Upper lobe of right lung (tissue), 1 donor: ENCODE data around the gene ADARB1. TPM values are rescaled to one million over a fixed set of nuclear protein-coding genes. Genes with fewer than 3 reads are reported as not detected.

ENCODE experiments used
- ATAC-seq: fragments of 200-7000 bp; cut with Tn5 transposase; one replicate; pipeline ENCODE4 v1.9.1; 2020; ENCODE audit warnings: mild to moderate bottlenecking, moderate library complexity
- DNase-seq: peaks from one replicate; pipeline ENCODE4 v3.0.0-alpha.2; 2020
- H3K27ac ChIP-seq: fragments of 200-600 bp; one replicate; pipeline ENCODE4 v1.8.0; 2022
- H3K27me3 ChIP-seq: fragments of 200-600 bp; one replicate; pipeline ENCODE4 v1.8.0; 2022; ENCODE audit warnings: mild to moderate bottlenecking
- H3K36me3 ChIP-seq: fragments of 200-600 bp; one replicate; pipeline ENCODE4 v1.8.0; 2022
- H3K4me1 ChIP-seq: fragments of 200-600 bp; one replicate; pipeline ENCODE4 v1.8.0; 2022
- H3K4me3 ChIP-seq: fragments of 200-600 bp; one replicate; pipeline ENCODE4 v1.8.0; 2022; ENCODE audit warnings: mild to moderate bottlenecking
- H3K9me3 ChIP-seq: fragments of 200-600 bp; one replicate; pipeline ENCODE4 v1.8.0; 2022
- CTCF ChIP-seq: fragments of 200-600 bp; IDR thresholded peaks from one replicate; pipeline ENCODE4 v1.8.0; 2022; ENCODE audit warnings: antibody characterized with exemption
- intact Hi-C: fragments of 100-400 bp; cut with DNase I; formaldehyde crosslinking; loops from one replicate; pipeline ENCODE4 v1.11.0; 2022
- total RNA-seq: library from RNA; stranded (reverse); fragmentation: NEBNext Ultra II Directional; extraction: Animal tissue kit (Norgen Biotek cat#: 25700); gene quantifications from one replicate; pipeline ENCODE4 v1.2.1, GENCODE V29; 2021
- donor health status: DM: no; HTN: yes; CAD: no; lungs with severe emphysema.

The ADARB1 gene
- total RNA-seq, 1 donor from 2014 or later: 73.6 TPM

GRCh38 chr21:45210461-45210983, 136.1 kb downstream of the ADARB1 start:
- no peaks in the 10 kb centered on the region for H3K9me3 ChIP-seq
- no peak for ATAC-seq

DNA sequence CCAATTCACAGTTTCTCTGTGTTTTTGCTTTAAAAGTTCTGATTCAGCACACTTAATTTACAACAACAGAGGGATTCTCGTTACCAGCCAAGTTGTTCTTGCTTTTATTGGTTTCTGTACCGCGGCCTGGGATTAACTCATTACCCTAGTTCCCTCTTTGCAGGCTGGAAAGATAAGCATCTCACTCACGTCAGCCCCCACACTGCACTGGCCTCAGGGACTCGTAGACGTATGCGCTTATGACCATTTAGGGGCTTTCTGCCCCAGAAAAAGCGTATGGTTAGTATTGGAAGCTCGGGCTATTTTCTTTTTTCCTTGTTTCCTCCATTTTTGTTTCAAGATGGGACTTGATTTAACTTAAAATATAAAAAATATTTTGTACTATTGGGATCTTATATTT, 137.3 kb downstream of the ADARB1 start:
- H3K9me3 ChIP-seq: no peaks in the 10 kb centered on the region
- ATAC-seq (no peak), DNase-seq (no peak)
- peaks cover 44% of the 10 kb centered on the region for H3K36me3 ChIP-seq
- H3K27me3 ChIP-seq: no peaks in the 10 kb centered on the region
- H3K27ac ChIP-seq: no peak overlapping the region
- no peak for TF ChIP-seq CTCF
- no peaks in the 10 kb centered on the region for H3K4me1 ChIP-seq
- no peak overlapping the region for H3K4me3 ChIP-seq
- intact Hi-C loops: no loop called here

More at GRCh38 chr21:45210461-45210983, 136.1 kb downstream of the ADARB1 start:
- peaks cover 51% of the 10 kb centered on the region for H3K36me3 ChIP-seq
- H3K27me3 ChIP-seq: no peaks in the 10 kb centered on the region
- no peak for TF ChIP-seq CTCF
- DNase-seq: no peak
- no peaks in the 10 kb centered on the region for H3K4me1 ChIP-seq
- no peak overlapping the region for H3K27ac ChIP-seq
- no peak overlapping the region for H3K4me3 ChIP-seq
- intact Hi-C loops: no loop called here

DNA sequence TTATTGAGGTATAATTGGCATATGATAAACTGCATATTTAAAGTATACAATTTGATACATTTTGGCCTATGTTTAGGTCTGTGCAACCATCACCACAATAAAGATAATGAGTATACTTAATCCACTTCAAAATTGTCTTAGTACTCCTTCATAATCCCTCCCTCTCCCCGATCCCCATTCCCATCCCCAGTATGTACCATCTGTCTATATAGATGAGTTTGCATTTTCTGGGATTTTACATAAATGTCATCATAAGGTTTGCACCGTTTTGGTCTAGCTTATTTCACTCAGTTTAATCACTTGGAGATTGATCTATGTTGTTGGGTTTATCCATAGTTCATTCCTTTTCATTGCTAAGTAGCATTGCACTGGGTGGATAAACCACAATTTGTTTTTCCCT, 139.0 kb downstream of the ADARB1 start:
- no peaks in the 10 kb centered on the region for H3K27me3 ChIP-seq
- no peak overlapping the region for H3K27ac ChIP-seq
- peaks cover 6% of the 10 kb centered on the region for H3K9me3 ChIP-seq
- DNase-seq: no peak
- peaks cover 27% of the 10 kb centered on the region for H3K36me3 ChIP-seq
- TF ChIP-seq CTCF: no peak
- H3K4me3 ChIP-seq: no peak overlapping the region
- no peaks in the 10 kb centered on the region for H3K4me1 ChIP-seq
- no peak for ATAC-seq
- intact Hi-C loops: no loop called here

DNA sequence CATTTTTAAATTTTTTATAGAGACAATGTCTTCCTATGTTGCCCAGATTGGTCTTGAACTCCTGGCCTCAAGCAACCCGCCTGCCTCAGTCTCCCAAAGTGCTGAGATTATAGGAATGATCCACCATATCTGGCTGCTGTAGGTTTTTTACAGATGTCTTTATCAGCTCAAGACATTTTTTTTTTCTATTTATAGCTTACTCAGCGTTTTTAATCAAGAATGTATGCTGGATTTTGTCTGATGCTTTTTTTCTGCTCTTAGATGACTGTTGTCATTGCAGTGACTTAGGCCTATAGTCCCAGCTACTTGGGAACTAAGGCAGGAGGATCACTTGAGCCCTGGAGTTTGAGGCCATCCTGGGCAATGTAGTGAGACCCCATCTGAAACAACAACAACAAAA, 140.8 kb downstream of the ADARB1 start:
- H3K27ac ChIP-seq: no peak overlapping the region
- peaks cover 19% of the 10 kb centered on the region for H3K36me3 ChIP-seq
- H3K9me3 ChIP-seq: peaks cover 6% of the 10 kb centered on the region
- DNase-seq (no peak), ATAC-seq (no peak)
- no peak overlapping the region for H3K4me3 ChIP-seq
- intact Hi-C loops: no loop called here
- H3K4me1 ChIP-seq: no peaks in the 10 kb centered on the region
- H3K27me3 ChIP-seq: no peaks in the 10 kb centered on the region
- no peak for TF ChIP-seq CTCF

GRCh38 chr21:45217010-45217409, 142.6 kb downstream of the ADARB1 start:
- Histone ChIP-seq H3K27ac (no peak overlapping the region), H3K4me1 (no peaks in the 10 kb centered on the region), H3K9me3 (peaks cover 6% of the 10 kb centered on the region), H3K4me3 (no peak overlapping the region), H3K36me3 (peaks cover 16% of the 10 kb centered on the region), H3K27me3 (no peaks in the 10 kb centered on the region)
- intact Hi-C loops: no loop called here
- DNase-seq (no peak), ATAC-seq (no peak)
- TF ChIP-seq CTCF: no peak

DNA sequence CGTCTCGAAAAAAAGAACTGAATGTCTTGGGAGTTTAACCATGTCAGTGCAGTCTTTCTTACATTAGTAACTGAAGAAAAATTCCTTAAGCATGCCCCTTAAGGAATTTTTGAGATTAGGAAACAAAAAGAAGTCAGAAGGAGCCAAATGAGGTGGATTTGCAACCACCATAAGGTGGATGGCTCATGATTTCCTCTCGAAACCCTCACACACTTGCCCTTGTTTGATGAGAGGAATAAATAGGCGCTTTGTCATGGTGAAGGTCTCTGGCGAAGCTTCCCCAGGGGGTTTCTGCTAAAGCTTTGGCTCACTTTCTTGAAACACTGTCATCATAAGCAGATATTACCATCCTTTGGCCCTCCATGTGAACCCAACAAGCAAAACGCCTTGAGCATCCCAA, 145.1 kb downstream of the ADARB1 start:
- Histone ChIP-seq H3K27me3 (no peaks in the 10 kb centered on the region), H3K9me3 (peaks cover 6% of the 10 kb centered on the region), H3K36me3 (peaks cover 34% of the 10 kb centered on the region), H3K27ac (peak overlapping the region; percentile 18), H3K4me1 (no peaks in the 10 kb centered on the region), H3K4me3 (no peak overlapping the region)
- DNase-seq (no peak), ATAC-seq (no peak)
- intact Hi-C loops: no loop called here
- no peak for TF ChIP-seq CTCF
